Adipose tissue (tissue), 3 donors: ENCODE measurements around the gene ATP8B4. TPM values are rescaled to one million over a fixed set of nuclear protein-coding genes. Genes with fewer than 3 reads are reported as not detected.

Experiments
- H3K27ac ChIP-seq: one replicate; pipeline ENCODE4 v1.5.1; 2013; ENCODE audit warnings: low read depth, low read length
- WGBS, 3 donors: extraction: QIAGEN DNeasy Blood & Tissue Kit; methylation state at CpG; one replicate each; pipeline ENCODE4 v1.1.7; 2013; 5-methylcytosine and 5-hydroxymethylcytosine counted together
- polyA plus RNA-seq, 3 donors: library from polyadenylated mRNA; stranded (reverse); fragments of 200-250 nt; gene quantifications; one replicate each; pipeline ENCODE4 v1.2.3, GENCODE V29; 2013
- donor health status: healthy with polysubstance abuse.
- donor health status: Bipolar disorder and iron deficiency.
- donor health status: healthy.

Gene ATP8B4
- polyA plus RNA-seq, 3 donors = 0.90 to 7.3 (median 5.5) TPM

DNA sequence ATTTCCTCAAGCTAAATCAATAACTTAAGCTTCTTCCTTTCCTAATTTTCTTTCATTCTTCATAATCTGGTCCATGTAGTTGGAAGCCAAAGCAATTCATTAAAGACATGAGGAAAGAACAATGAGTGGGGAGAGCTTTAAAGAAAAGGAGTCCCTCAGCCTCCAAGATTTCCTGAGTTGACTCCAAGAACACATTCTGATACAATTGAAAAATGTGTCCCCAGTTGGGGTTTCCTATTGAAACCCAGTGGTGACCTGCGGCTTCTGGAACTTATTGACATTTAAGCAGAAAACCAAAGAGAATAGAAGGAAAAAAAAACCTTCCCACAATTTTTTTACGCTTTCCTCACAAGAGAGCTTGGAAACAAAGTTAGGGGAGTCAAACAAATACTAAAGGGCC, 37.0 kb downstream of the ATP8B4 start:
- WGBS, 3 donors = 34 to 51% (median 44%) methylated on average over 2 of the region's 2 CpGs
- no peak overlapping the region for H3K27ac ChIP-seq

DNA sequence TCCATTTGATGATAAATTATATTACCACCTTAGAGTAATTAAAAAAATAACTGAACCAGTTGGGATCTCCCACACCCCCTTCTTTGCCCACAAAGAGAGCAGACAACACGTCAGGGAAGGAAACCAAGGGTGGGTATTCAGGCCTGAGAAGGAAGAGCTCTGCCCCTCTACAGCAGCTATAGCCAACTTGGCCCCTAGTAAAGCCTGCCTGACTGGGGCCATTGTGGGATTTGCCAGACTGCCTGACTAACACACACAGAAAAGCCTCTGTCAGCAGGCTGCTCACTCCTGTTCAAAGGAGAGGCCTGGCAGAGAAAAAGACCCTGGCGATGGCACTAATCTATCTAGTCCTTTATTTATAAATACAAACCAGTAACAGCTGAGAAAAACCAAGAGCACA, 41.4 kb downstream of the ATP8B4 start:
- WGBS, 3 donors = 27 to 39% (median 34%) methylated on average over 2 of the region's 2 CpGs
- no peak overlapping the region for H3K27ac ChIP-seq

DNA sequence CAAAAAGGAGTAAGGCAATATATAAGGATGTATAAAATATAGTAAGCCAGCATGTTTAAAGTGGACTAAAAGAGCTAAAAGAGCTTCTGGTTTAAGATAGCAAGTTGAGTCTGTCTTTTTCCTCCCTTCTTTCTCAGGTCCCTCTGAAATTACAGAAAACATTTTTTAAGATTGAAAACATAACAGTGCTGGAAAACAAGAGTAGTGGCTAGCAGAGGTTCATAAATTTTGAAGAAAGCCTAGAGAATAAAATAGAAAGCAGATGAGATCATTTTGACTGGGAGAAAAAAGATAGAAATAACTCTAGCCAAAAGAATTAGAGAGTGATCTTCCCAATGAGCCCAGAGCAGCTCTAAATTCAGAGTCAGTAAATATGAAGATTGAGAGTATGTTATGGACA, 41.9 kb downstream of the ATP8B4 start:
- no peak overlapping the region for H3K27ac ChIP-seq

DNA sequence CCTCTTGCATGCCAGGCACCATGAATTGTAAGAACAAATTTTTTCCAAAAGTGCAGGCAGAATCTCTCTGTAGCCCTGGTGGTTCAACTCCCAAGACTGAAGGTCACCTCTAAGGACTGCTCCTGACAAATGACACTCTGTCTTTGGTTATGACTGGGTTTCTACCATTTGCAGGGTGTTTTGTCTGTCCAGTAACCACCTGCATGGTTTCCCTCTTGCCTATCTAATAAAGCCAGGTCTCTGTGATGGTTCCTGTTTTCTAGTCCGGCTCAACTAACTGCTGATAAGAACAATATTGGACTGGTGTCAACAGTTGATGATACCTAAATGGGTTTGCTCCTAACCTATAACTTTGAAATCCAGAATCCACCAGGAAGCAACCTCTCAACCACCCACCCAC, 43.7 kb downstream of the ATP8B4 start:
- no peak overlapping the region for H3K27ac ChIP-seq
- WGBS, 3 donors = 50 to 65% (median 61%) methylated on average over 1 of the region's 1 CpG

DNA sequence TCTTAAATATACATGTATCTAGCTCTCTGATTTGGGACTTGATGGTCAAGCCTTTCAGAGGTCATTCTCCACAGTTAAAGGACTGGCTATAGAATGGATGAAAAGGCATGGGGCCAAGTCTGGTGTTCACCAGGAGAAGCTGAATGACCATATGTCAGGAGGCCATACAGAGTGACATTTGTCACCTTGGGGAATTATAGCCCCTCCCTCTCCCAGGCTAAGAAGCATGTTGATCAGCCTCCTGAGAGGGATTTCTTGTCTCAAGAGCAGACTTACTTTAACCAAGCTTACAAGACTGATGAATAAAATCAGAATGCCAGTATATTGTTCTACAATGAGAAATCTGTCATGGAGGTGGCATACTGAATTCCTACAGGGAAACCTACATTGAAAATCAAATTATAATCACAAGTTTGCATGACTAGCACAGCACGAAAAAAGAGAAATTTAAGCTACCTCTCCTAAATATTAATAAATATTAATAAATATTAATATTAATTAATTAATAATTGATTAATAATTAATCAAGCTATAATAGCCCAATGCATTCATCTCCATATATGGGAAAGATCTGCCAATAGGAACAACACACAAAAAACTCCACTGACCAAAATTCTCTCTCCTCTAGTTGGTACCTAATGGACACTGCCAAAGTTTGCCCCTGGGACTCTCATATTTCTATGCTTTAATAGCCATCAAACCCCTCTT, 47.3 kb downstream of the ATP8B4 start:
- WGBS, 3 donors = 86 to 94% (median 90%) methylated on average over 1 of the region's 1 CpG
- no peak overlapping the region for H3K27ac ChIP-seq

DNA sequence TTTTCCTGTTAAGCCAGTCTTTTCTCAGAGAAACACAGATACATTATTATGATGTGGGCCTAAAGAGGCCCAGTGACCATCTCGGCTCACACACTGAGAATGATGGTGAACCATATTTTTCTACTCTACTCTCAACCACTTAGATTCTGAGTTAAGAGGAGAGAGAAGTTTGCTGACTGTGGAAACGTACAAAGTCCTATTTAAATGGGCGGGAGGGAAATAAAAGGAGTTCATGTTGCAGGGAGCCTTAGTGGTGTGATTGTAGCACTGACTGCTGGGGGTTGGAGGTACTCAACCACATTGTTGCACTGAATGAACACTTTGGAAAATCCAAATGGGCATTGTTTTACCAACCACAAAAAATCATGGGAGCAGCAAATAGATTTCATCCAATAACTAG, 51.0 kb downstream of the ATP8B4 start:
- 75 to 78% (median 75%) methylated on average over 3 of the region's 3 CpGs for WGBS, 3 donors

DNA sequence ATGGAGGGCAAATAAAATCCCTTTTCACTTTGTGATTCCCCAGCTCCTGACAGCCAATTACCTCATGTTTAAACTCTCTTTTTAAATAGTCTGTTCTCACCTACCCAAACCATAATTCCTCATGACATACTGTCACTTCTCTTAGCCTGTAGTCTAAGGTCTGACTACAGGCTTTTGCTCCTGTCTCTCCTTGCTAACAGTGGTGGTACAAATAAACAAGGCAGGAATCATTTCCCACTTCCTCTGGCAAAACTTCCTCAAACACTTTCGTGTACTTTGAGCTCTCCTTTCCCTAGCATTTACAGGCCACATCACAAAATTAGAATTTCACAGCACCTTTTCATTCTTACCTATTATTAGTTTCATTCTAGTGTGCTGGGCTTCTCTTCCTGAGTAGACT, 51.8 kb downstream of the ATP8B4 start:
- WGBS, 3 donors = 32 to 44% (median 36%) methylated on average over 1 of the region's 1 CpG
- no peak overlapping the region for H3K27ac ChIP-seq

More for the DNA sequence above, 51.0 kb downstream of the ATP8B4 start:
- no peak overlapping the region for H3K27ac ChIP-seq

DNA sequence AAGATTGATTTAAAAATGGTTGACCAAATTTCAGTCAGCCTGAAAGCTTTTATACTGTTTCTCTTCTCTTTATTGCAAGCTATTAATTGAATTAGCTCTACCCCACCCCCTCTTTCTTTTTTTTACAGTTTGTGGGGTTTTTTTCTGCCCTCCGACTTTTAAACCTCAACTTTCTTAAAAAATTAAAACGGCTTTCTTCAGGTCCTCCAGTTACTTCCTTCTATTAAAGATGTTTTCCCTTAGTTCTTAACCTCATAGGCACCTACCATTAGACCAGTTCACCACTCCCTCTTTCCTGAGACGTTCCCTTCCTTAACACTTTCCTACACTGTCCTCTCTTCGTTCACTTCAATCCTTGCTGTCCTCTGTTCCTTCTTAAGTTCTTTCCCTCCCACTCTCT, 52.4 kb downstream of the ATP8B4 start:
- WGBS, 3 donors = 44 to 70% (median 51%) methylated on average over 4 of the region's 4 CpGs
- H3K27ac ChIP-seq = no peak overlapping the region

DNA sequence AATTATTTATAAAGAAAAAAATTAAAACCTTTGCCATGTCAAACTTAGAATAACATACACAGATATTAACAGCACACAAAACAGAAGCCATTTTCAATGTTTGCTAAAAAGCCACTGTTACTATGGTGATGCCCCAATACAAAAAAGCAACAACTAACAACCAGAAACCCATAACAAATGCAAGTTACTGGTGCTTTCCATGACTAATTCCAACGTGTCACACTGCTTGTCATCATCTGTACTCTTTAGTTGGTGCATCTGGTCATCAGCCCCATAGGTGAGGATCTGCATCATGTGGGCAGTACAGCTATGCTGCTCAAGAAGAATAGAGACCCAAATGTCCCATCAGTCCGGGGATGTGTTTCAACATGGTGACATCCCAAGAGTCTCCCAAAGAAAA, 52.8 kb downstream of the ATP8B4 start:
- 51 to 65% (median 54%) methylated on average over 2 of the region's 2 CpGs for WGBS, 3 donors
- H3K27ac ChIP-seq = no peak overlapping the region

DNA sequence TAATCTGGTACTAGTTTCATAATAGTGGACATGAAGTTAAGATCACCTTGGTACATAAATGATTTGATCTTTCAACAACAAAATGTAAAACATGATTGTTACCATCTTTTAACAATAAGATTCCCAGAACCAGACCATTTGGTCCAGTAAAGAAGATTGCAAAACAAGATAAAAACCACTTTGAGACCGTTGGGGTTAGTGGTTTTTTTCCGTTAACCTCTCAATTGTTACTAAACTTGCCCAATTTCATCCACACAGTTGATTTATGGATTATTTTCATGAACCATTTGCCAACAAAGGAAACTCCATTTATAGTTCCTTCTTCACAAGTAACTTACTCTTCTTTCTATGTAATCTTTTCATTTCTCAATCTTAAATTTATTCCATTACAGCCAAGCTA, 53.8 kb downstream of the ATP8B4 start:
- WGBS, 3 donors = 25 to 39% (median 31%) methylated on average over 2 of the region's 2 CpGs
- H3K27ac ChIP-seq = no peak overlapping the region

DNA sequence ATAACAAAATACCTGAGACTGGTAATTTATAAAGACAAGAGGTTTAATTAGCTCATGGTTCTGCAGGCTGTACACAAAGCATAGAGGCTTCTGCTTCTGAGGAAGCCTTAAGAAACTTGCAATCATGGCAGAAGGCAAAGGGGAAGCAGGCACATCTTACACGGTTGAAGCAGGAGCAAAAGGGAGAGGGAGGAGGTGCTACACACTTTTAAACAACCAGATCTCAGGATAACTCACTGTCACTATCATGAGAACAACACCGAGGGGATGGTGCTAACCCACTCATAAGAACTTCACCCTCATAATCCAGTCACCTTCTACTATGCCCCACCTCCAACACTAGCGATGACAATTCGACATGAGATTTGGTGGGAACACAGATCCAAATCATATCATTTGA, 54.4 kb downstream of the ATP8B4 start:
- WGBS, 3 donors = 55 to 76% (median 55%) methylated on average over 4 of the region's 4 CpGs
- no peak overlapping the region for H3K27ac ChIP-seq

DNA sequence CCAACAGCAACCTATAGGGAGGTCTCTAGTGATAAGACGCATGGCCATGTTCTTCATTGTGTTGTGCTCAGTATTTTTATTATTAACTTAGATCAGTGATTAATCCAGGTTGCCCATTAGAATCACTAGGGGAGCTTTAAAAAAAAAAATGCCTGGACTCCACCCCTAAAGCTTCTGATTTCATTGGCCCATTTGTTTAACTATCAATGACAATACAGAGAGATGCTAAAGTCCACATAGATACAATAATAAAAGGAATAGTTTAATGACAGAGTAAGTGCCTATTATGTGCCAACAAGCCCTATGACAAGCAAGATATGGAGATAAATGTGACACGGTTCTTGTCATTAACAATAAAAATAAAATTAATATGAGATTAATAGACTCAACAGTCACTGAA, 55.8 kb downstream of the ATP8B4 start:
- no peak overlapping the region for H3K27ac ChIP-seq
- 49 to 90% (median 89%) methylated on average over 2 of the region's 2 CpGs for WGBS, 3 donors

DNA sequence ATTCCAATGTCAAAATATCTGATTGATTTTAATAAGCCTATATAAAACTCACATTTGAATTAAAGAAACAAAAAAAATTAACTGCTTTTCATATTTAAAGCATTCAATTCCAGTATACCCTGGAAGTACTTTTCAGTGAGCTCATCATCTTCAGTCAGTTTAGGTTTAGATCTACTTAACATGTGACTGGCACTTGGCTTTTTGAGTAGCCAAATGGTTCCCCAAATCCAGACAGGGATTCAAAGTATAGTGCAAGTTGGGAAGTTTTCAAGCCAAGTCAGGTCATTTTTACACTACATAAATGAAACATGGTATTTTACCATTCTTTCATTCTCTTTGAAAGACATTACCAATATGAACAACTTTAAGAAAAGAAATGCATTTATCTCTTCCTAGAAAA, 57.5 kb downstream of the ATP8B4 start:
- no peak overlapping the region for H3K27ac ChIP-seq

DNA sequence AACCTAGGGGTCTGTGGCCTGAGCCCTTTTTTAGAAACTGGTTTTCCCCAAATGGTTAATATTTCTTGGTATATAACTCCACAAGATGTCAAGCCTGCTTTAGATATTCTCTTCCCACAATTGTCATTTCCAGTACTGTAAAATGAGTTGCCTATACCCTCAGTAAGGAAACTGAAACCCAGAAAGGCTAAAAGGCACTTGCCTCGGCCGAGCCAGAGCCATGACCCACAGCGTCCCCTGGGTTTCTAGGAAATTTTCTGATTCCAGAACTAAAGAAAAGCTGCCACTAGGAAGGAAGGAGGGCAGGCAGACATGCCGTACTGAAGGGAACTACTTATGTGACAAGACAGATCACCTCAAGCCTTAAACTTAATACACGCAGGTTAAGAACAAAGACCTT, 59.1 kb downstream of the ATP8B4 start:
- WGBS, 3 donors = 31 to 68% (median 36%) methylated on average over 5 of the region's 5 CpGs
- H3K27ac ChIP-seq = no peak overlapping the region

DNA sequence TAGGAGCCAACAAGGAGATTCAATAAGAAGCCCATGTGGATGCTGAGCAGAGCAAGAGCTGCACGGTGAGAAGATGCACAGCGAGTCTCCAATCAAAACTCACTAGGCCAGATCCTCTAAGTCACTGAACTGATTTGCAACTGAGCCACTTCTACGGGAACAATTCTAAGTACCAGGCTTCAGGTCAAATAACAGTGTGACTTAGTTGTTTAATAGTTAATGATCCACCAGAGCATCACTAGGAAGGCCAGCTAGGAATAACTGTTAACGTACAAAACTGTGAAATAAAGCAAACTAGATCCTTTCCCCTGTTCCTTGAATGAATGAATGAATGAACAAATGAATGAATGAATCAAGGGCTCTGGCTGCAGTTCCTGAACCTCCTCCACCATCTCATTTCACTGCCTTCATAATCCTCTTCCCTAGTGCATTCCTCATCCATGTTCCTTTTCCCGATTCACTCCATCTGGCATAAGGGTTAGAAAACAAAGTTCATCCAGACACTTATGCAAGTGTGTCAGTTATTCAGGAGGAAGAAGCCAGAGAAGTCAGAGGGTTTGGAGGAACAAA, 59.7 kb downstream of the ATP8B4 start:
- WGBS, 3 donors = 82 to 87% (median 83%) methylated on average over 5 of the region's 5 CpGs
- H3K27ac ChIP-seq = no peak overlapping the region

DNA sequence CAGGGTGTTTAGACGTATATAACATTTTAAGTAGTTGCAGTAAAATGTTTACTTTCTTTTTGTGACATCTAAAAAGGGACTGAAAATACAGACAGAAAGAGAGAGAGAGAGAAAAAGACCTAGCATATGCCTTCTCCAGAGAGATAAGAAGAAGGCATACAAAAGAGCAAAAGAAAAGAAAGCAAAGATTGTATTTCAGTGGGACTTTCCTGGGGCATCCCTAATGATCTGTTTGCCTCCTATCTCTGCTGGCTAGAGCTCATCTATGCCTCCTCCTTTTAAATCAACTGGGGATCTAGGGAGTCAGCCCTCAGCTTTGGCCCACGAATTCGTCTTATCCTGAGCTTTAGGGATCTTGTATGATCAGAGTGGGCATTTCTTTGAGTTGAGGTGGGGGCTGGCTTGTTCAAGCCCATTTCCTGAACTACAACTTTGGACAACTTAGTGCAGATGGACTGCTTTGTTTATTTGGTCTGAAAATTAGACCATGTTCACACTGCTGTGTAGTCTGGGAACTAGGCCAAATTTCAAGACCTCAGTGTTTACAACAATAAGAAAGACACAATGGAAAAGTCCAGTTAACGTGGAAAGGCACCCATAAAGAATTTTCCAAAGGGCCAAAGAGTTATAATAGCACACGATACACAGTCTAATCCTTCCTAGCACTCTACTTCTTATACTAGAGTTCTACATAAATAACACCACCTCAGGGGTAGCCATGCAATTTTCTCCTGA, 61.0 kb downstream of the ATP8B4 start:
- H3K27ac ChIP-seq = no peak overlapping the region
- 30 to 58% (median 39%) methylated on average over 5 of the region's 5 CpGs for WGBS, 3 donors

DNA sequence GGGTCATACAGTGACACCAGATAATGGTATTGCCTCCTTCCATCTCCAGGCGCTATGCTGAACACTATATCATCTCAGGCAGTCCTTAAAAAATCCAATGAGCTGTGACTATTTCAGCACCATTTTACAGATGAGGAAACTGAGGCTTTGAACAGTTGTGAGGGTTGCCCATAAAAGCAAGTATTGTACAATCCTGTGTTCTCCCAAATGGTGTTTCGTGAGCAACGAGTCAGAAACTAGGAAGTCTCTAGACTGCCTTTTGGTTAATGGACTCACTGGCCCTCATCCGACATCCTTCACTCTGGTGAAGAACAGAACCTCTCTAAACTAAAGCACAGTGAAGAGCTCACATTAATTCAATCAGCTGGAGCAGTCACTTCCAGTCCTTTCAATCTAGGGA, 61.8 kb downstream of the ATP8B4 start:
- H3K27ac ChIP-seq = no peak overlapping the region
- WGBS, 3 donors = 64 to 92% (median 78%) methylated on average over 4 of the region's 4 CpGs

DNA sequence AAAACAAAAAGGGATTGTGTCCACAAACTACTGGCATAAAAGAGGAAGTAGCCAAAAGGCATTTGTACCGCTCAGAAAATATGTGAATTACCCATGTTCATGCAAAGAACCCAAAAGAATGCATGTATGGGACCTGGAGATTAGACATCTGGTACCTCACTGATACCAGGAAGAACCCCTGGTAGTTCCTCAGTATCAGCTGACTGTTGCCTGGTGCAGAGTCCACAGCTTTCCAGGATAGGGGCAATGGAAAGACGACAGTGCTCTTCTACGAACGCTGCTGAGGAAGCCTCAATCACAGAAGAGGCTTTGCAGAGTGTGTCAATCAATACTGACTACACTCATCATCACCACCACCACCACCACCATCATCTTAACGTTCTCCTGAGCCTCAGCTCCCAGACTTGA, 63.3 kb downstream of the ATP8B4 start:
- no peak overlapping the region for H3K27ac ChIP-seq
- WGBS, 3 donors = 50 to 60% (median 51%) methylated on average over 5 of the region's 5 CpGs

DNA sequence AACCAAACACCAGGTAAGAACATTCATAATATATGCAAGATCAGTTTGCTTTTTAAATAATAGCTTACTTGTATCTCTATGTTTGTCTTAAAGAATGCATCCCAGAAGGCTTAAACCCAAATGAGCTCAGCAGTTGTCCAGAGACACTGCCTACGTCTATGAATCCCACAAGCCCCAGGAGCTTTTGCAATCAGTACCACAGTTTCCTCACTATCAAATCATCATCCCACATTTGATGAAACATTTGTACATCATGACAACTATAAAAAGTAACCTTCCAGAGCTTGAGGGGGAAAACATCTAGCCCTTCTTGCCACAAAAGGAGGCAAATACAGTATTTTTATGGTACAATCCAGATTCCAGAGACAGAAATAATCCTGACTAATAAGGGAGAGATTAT, 63.7 kb downstream of the ATP8B4 start:
- H3K27ac ChIP-seq = no peak overlapping the region
- 15 to 60% (median 17%) methylated on average over 1 of the region's 1 CpG for WGBS, 3 donors
